TTC549 (cell line): ENCODE results near the gene IFNG.

Source experiments
- FAIRE-seq: peaks from 2 replicates; lab custom pipeline; 2012; peaks lifted over from hg19 to GRCh38; lab: Jason Lieb, UNC

Gene IFNG

DNA sequence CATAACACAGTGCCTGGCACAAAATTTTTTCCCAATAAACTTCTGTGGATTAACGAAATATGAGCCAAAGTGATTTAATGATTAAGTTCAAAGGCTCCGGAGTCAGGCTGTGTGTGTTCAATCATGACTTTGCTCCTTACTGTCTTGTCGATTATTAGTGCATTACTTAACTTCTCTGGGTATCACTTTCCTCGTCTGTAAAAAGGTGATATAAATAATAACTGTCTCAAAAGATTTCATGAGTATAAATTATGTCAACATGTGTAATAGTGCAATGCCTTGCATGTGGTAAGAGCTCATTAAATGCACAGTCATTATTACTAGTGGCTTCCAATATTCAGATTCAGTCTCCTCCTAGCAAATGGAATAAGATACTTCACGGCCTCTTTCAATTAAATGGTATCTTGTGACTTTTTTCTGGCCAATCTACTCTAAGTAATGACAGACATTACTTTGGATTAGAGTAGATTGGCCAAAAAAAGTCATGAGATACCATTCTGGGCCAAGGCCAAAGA is 6.8 kb upstream of the IFNG start:
- no peak for FAIRE-seq

DNA sequence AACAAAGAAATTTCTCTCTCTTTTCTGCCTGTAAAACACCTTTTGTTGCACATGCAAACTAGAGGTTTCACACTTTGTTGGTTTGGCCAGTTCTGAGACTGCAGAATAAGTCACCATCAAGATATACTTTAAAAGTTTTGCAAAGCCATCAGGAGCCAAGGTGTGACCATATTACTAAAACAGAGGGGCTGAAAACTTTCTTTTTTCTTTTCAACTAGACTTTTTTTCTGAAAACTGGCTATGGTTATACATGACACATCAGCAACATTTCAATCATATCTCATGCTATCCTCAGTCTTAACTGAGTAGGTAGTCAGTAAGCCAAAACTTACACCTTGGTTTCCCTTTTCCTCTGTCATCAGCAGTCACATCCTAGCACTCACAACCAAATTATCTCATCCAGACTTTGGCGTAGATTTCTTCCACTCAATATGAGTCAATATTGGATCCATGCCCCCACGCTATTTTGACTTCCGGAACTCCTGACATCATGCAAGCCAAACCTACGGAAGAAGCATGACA is 4.1 kb upstream of the IFNG start:
- no peak for FAIRE-seq

DNA sequence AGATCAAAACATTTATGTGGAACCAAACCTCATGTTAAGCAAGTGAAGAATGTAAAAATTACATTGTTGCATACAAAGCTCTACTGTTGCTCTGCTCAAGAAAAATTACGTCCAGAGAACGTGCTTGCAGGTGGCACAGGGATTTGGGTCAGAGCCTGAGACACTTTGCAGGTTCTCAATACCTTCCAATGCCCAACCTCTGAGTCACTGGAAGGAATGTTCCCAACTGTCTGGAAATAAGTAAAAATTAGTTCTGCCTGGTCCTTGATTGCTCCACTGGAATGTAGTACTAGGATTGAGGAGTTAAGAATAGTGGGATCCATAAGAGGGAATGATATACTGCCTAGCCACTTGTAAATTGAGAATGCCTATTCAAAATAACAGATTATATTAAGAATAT is 2.8 kb upstream of the IFNG start:
- FAIRE-seq: no peak

DNA sequence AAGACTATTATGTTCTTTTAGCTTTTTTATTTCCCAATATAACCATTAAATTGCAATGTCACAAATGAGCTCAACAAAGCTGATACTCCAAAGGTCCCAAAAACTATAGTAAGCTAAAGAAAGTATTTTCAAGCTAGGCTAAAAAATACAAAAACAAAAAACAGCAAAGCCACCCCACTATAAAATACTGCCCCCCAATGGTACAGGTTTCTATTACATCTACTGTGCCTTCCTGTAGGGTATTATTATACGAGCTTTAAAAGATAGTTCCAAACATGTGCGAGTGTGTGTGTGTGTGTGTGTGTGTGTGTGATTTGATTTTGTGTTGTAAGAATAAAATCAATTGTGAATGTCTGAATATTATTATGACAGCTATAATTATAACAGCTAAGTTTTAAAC is 1.1 kb downstream of the IFNG start:
- no peak for FAIRE-seq

DNA sequence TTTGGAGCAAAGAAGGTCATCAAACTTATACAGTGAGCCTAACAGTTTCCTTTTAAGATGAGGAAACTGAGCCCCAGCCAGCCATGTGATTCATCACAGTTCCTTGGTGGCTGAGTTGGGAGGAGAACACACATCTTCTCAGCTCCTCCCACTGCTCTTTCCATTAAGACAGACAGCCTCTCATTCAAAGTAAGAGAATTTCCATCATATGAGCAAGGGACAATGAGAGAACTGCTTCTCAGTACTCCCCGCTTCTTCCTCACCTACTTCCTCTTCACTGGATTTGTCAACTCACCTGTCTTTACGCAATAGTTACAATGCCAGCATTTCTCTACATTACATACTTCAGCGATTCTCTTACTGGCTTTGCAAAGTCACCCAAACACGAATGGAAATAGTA is 2.2 kb downstream of the IFNG start:
- no peak for FAIRE-seq

DNA sequence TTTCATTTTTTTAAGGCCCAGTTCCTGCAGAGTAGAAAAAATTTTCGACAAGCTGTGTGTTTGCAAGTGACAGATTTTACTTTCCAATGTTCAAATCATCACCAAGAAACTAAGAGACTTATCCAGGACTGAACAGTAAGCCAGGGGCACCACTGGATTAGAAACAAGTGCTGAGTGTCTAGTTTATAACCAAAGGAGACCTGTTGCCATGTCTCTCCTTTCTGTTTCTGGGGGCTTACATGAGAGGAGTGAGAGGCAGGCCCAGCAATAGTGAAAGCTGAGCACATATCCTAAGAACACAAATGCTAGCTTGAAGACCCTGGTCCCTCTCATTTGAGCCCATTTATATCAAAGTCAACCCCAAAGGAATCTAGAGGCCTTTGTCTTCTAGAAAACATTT is 2.9 kb downstream of the IFNG start:
- no peak for FAIRE-seq

DNA sequence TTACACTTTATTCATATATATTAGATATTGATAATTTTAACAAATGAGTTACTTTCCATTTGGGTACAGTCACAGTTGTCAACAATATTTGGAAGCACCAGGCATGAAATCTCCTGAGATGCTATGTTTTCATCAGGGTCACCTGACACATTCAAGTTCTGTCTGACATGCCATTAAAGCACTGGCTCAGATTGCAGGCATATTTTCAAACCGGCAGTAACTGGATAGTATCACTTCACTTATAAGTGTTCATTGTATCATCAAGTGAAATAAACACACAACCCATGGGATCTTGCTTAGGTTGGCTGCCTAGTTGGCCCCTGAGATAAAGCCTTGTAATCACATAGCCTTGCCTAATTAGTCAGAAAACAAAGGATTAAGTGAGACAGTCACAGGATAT is 4.8 kb downstream of the IFNG start:
- no peak for FAIRE-seq

DNA sequence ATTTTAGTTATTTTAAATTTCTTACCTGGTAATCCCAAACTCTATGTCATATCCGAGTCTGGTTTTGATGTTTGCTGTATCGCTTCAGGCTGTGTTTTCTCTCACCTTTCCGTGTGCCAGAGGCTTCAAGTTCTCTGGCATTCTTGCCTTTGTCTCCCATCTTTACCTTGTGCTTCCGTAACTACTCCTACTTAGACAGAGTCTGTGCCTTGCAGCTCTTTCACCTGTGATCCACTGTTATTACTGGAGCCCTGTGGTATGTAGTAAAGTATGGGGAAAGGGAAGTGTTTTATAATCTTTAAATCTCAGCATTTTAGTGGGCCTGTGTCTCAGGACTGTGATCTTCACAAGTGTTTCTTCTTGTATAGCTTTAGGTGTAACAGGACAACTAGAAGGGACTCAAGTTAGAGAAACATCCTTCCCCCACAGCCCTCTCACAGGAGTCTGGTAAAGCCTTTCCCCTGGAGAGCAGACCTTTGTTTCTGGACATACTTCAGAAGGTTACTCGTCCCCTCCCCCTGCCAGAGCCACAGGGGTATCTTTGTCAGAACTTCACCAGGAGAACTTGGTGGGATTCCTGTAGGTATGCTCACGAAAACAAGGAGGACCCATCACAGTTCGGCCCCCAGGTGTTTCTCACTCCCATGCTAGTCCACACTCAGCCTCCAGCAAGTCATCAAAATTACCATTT is 11.1 kb downstream of the IFNG start:
- FAIRE-seq: no peak

DNA sequence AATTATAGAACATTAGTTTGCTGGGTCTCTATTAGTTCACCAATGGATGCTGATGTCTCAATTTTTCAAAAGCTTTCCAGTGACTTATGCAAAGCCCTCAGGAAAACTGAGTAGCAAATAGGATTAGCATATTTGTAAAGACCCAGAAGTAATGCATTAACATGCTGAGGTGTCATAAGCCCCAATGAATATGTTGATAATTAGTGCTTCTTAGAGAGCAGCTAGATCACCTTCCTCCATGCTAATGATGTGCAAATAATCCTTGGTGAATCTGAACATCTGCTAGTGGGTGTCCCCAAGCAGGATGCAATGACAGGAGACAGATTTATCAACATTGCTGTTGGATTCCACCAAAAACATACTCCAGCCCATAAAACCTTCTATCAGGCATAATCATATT is 19.0 kb downstream of the IFNG start:
- FAIRE-seq: no peak

DNA sequence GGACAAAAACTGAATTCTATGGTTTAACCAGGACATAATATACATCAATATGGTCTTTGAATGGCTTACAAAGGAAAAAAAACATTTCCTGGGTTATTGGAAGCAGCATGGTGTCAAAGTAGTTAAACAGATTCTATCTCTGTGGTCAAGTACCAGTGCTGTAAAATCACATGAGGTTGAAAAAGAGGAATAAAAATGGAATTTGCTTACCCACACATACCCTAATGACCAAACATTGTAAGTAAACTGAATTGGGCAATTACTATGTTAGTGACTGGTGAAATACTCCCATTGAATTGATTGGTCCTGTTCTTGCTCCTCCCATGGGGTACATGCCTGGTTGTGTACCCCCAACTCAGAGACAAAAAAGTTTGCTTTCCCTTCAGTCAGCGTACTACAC is 19.6 kb downstream of the IFNG start:
- FAIRE-seq: no peak

DNA sequence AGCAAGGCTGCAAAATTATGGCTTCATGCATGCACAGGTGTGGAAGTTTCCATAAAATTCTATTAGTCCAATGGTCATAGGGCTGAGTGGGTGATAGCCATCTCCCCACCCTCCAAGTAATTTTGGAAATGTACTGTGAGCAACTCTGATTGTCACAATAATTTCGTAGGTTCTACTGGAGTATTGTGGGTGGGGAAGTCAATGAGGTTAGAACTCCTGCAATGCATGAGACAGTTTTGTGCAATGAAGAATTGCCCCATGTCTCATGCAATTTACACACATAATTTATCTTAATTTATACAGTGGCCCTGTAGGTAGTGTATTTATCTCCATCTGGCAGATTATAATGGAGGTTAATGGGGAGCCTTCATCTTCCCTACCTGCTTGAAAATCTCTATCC is 20.5 kb downstream of the IFNG start:
- no peak for FAIRE-seq

DNA sequence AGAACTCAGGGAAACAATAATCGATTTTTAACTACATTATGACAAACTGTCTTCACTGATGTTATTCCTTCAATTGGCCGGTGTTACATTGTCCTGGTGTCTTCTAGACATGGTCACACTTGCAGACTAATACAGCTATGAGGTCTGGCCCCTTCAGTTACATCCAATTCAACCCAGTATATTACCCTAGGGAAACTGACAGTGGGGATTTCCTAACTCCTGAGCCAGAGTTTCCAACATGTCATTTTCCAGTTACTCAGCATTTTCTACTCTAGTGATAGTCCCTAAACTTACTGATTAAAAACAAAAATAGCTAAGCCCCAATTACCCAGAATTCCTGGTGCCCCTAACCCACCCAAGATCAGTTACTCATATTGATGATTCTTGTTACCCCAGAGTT is 21.1 kb downstream of the IFNG start:
- FAIRE-seq: no peak

DNA sequence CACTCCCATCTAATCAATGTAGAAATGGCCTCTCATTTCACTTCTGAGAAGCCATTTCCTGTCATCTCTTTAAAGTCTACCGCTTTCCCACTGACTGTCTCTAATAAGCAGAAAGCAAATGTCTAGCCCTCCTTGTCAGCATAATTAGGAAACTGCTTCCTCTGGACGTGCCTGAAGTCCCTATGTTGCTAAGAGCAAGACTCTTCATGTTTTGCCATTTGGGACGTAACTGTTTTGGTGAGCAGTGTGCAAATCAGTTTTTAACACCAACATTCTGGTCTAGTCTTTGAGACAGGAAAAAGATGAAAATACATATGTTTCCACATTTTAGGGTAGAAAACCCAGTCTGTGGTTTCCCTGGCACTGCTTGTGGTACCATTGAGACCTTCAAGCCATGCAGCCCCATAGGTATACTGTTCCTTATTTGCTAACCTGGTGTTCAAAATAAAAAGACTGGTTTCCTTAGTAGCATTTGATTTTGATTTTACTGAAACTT is 22.2 kb downstream of the IFNG start:
- FAIRE-seq: no peak

DNA sequence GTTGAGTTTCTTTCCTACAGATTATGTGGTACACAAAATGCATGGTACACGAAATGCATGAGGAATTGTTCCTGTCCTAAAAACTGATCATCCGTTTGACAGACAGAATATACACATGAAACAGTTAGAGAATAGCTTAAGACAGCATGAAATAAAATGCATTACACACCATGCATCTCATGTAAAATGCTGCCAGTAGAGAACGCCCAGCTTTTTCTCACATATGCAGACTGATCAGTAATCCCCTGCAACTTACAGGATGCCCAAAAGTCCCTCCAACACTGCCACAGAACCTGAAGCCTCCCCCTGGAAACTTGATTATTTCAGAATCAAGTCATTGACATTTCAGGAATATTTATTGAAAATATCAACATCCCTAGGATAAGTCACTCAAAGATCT is 24.0 kb downstream of the IFNG start:
- FAIRE-seq: no peak

DNA sequence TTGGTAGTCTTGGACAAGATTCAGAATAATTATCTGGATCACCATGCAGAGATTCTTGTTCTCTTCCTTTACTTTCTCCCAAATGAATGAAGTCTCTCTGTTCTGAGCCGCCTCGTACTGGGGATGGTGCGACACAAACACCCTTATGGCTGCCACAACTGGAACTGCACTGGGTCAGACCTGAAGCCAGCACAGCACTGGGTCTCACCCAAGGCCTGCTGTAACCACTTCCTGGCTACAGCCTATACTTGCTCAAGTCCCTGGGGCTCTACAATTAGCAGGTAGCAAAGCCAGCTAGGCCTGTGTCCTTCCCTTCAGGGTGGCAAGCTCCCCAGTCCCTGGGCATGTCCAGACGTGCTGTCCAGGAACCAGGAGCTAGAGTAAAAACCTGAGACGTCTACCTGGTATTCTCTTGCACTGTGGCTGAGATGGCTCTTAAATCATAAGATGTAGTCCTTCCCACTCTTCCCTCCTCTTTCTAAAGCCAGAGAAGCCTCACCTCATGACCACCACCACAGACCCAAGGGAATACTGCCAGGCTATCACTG is 27.6 kb downstream of the IFNG start:
- FAIRE-seq: no peak

DNA sequence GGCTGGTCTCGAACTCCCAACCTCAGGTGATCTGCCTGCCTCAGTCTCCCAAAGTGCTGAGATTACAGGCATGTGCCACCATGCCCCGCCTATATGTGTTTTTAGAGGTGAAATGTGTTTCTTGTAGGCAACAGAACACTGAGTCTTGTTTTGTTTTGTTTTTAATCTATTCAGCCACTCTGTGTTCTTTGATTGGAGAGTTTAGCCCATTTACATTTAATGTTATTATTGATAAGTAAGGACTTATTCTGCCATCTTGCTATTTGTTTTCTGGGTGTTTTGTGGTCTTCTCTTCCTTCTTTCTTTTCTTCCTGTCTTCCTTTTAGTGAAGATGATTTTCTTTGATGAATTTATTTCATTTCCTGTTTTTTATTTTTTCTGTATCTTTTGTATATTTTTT is 29.6 kb downstream of the IFNG start:
- FAIRE-seq: no peak

DNA sequence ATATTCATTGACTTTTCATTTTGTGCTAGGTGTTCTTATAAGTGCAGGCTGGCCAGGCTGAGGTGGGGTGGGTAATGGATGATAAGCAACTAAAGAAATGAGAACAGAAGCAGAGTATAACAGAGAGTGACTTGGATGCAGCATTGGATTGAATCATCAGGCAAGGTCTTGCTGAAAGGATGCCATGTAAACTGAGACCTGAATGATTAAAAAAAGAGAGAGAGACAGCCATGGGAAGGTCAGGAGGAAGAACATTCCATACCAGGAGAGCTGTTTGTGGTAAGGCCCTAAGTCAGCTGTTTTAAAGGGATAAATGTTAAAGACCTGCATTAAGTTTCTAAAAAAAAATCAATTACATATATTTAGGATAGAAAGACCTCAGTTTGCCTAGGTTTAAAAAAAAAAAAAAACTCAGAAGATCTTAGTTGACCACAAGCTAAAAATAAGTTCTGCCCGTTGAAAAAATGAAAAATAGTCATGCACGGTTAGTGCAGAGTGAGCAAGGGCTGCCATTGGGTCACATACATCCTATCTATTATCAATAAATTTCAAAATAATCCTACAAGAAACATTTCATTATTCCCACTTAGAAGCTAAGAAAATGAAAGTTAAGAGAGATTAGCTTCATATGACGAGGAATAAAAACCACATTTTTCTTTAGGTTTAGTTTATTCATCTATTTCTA is 37.2 kb downstream of the IFNG start:
- no peak for FAIRE-seq

DNA sequence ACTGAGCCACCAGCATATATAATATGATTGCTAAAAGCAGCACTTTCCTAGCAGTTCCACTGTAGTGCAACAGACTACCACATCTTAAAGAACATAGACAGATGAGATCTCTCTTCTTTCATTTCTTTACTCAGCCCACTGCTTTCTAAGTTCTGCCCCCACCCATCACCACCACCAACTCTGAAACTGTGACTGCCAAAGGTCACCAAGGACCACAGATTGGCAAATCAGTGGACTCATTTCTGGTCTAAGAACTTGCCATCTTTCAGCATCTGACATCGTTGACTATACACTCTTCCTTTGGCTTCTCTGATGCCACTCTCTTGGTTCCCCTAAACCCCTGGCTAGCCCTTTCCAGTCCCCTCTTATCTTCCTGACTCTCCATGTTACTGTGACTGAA is 38.4 kb downstream of the IFNG start:
- FAIRE-seq: no peak

DNA sequence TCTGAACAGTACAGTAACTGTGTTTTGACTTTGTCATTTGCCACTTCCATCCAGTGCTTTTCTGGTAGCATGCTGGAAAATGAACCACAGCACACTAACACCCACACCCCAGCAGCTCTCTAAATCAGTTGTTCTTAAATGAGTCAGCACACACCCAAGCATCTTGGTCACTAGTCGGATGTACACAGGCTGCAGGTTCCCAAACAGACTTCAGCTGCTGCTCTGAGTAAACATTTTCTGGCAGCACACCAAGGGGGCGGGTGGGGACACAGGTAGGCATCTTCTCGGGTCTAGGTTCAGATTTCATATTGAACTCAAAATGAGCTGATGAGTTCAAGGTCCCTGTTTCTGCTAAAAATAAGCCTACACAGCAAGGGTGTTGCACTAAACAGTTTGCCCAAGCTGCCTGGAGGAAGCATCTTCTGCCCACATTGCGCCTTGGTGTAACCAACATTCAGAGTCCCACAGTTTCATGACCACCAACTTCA is 39.8 kb downstream of the IFNG start:
- FAIRE-seq: no peak

DNA sequence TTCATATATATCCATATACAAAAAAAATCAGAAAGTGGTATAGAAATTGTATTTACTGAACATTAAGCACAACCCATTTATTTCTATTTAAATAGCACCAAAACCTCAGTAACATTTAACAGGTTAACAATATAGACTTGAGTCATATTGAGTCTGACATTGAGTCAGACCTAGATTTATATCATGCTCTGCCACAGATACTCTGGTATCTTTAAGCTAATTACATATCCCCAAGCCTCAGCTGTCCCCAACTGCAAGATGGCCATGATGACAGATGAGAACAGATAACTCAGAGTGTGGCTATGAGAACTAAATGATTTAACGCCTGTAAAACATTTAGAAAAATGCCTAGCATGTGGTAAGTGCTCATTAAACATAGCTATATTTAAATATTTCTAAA is 40.3 kb downstream of the IFNG start:
- no peak for FAIRE-seq

DNA sequence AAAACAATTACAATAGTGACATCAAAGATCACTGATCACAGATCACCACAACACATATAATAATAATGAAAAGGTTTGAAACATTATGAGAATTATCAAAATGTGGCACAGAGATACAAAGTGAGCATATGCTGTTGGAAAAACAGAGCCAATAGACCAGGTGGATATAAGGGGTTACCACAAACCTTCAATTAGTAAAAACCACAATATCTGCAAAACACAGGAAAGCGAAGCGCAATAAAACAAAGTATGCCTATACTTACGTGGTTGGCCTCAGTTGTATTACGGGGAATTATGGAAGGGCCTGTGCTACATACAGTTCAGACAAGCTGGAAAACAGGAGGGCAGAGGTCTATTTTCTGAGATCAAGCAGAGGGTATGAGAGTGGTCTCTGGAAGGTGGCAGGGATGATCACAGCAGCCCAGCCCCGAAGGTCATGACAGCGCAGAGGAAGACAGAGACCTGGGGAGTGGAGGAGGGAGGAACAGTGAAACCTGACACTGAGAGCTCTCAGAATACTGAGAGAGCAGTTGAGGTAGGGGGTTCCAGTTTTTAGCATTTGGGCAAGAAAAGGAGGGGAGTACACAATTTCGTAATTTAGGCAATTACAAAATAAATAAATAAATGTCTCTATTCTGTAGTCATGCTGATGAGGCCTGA is 41.3 kb downstream of the IFNG start:
- no peak for FAIRE-seq

DNA sequence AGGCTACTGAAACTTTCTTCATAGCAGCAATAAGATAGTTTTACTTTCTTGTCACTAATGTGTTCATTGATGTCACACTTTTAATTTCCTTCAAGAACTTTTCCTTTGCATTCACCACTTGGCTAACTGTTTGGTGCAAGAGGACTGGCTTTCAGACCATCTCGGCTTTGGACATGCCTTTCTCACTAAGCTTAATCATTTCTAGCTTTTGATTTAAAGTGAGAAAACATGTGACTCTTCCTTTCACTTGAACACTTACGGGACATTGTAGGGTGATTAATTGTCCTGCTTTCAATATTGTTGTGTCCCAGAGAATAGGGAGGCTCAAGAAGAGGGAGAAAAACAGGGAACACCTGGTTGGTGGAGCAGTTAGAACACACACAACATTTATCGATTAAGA is 41.9 kb downstream of the IFNG start:
- no peak for FAIRE-seq

DNA sequence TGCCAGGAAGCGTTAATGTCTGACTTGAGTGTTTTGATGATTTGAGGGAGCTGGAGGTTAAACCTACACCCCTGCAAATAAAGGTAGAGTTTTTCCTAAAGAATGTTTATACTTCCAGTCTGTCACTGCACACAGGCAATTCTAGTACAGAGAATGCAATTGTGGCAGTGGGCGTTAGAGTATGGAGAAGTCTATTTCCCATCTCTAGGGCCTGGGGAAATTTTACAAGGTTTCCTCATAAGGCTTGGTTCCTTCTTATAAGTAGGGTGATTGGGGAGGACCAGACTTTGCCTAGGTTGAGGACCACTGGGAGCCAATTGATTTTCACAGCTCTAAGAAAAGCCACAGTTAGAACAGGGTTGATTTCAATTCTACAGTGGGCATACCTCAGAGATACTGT is 44.3 kb downstream of the IFNG start:
- no peak for FAIRE-seq
